Astrocyte (in vitro differentiated cells and primary cell): ENCODE data around the gene HLTF.

Experiments
- EZH2 ChIP-seq: IDR thresholded peaks from 2 replicates; pipeline ENCODE4 v1.6.1; 2012; ENCODE audit warnings: mild to moderate bottlenecking, low read length, inconsistent platforms; ENCODE audit not compliant: insufficient read depth
- TF ChIP-seq, protein P1 (sequence below): IDR thresholded peaks from 2 replicates; pipeline ENCODE4 v1.5.1; 2011; ENCODE audit warnings: low read depth, mild to moderate bottlenecking, inconsistent platforms, low read length, moderate library complexity; ENCODE audit not compliant: insufficient read depth

GRCh38 chr3:149010504-149010951 lies 75.8 kb downstream of the HLTF start:
- TF ChIP-seq, protein P1, sequence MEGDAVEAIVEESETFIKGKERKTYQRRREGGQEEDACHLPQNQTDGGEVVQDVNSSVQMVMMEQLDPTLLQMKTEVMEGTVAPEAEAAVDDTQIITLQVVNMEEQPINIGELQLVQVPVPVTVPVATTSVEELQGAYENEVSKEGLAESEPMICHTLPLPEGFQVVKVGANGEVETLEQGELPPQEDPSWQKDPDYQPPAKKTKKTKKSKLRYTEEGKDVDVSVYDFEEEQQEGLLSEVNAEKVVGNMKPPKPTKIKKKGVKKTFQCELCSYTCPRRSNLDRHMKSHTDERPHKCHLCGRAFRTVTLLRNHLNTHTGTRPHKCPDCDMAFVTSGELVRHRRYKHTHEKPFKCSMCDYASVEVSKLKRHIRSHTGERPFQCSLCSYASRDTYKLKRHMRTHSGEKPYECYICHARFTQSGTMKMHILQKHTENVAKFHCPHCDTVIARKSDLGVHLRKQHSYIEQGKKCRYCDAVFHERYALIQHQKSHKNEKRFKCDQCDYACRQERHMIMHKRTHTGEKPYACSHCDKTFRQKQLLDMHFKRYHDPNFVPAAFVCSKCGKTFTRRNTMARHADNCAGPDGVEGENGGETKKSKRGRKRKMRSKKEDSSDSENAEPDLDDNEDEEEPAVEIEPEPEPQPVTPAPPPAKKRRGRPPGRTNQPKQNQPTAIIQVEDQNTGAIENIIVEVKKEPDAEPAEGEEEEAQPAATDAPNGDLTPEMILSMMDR: no peak
- no peak for TF ChIP-seq EZH2
